KG1 (cell line): ENCODE data around the gene IFT27.

Experiments
- DNase-seq: peaks from one replicate; lab custom pipeline; 2025; lab: John Stamatoyannopoulos, UW

The IFT27 gene

GRCh38 chr22:36796552-36797175 is 20.7 kb upstream of the IFT27 start:
- no peak for DNase-seq

DNA sequence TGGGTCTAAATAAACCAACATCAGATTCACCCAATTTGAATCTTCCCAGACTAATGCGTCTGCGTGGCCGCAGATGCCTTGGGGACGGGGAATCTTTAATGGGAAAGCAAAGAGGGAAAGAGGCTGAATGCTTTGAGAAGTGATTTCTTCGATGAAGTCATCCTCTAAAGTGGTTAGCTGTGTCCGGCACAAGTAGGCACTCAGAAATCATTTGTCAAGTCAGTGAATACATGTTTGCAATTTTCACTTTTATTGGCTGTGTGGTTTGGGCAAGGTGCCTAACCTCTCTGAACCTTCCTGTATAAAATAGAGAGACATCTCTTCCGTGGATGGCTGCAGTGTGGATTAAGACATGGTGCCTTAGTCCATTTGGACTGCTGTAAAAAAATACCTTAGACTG is 19.7 kb upstream of the IFT27 start:
- no peak for DNase-seq

- DNase-seq = no peak
These were observed 14.7 kb upstream of the IFT27 start for GRCh38 chr22:36790648-36791047.

DNA sequence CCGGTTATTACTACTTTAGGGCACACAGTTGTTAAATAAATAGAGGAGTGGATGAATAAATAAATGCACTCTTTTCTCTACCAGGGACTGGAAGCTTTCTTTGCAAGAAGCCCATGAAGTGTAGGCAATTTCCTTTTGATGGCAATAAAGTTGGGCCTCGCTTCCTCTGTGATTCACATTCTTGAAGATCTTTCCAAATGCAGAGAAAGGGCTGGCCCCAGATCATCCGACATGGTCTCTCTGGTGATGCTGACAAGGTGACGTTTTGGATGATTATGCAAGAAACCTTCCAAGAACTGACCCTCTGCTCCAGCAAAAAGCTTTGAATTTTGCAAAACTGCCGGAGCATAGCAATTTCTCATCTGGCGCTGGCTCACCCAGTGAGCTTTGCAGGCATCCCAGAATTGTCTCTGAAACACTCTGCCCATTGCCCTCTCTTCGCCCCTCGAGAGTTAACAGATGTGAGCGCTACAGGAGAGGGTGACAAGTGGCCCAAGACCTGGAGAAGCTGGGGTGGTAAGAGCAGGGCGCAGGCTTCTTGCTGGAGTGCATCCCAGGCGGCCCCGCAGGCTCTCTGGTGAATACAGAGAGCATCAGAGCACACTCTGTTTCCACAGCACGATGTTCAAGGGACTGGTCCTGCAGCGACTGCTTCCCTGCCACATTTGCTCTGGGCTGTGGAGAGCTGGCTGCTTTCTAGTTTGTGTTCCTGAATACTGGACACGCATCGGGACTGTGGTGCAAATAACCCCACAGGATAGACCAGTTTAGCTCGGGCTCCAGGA is 11.5 kb upstream of the IFT27 start:
- DNase-seq = no peak

- DNase-seq = no peak
These were observed 7.8 kb upstream of the IFT27 start for GRCh38 chr22:36783743-36784142.

- peak; percentile 70 for DNase-seq
These were observed 6.0 kb upstream of the IFT27 start for GRCh38 chr22:36781656-36782627.

DNA sequence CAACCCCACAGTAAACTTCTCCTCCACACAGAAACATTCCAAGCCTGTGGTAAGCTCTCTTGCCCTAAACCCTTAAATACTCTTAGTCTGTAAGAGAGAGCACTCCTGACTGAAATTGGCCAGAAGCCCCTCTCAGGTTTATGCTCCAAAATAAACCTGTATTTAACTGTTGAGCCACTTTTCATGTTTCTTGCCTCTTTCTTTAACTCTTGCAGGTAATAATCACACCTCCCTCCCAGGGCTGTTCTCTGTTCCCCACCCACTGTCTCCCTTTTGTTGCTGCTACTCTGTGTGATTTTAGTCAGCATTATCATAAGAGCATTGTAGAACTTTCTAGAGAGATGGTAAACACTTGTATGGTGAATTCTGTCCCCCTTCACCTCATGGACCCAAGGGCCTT is 2.1 kb upstream of the IFT27 start:
- no peak for DNase-seq

GRCh38 chr22:36776722-36777121 is 803 bp upstream of the IFT27 start:
- DNase-seq = no peak

GRCh38 chr22:36775586-36775963 is 344 bp downstream of the IFT27 start:
- DNase-seq = no peak

- DNase-seq = no peak
These were observed 2.0 kb downstream of the IFT27 start for GRCh38 chr22:36773935-36774334.

GRCh38 chr22:36772451-36772850 is 3.5 kb downstream of the IFT27 start:
- DNase-seq = no peak

GRCh38 chr22:36771356-36772063 is 4.4 kb downstream of the IFT27 start:
- DNase-seq = no peak

DNA sequence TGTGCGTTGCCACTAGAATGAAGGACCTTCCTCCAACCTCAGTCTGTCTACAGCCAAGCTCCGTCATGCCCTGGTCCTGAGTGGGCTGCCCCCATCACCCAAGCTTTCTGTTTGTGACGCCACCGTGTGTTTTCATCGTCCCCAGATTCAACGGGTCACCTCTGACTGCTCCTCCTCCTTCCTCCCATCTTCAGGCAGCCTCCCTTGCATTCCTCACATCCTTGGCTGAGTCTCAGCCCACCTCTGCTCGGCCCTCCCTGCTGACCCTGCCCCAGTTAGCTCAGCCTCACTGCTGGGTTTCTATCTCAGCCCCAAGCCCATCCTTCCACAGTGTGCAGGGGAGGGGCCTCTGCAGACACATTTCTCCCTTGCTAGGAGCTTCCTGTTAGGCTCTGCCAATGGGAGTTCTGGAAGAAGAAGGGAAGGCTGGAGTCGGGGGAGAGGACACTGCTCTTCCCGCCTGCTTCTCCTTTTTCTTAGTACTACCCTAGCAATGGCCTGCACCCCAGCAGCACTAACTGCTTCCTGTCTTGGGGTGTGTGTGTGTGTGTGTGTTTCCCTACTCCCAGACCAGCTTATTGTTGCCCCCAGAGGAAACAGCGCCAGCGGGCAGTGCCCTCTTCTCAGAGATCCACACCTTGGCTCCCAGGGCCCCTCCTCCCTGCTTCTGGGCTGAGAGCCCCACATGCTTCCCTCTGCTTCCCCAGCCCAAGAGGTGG is 5.2 kb downstream of the IFT27 start:
- no peak for DNase-seq

- DNase-seq = no peak
These were observed 6.1 kb downstream of the IFT27 start for GRCh38 chr22:36769541-36770512.

- no peak for DNase-seq
These were observed 7.3 kb downstream of the IFT27 start for GRCh38 chr22:36768616-36769015.

DNA sequence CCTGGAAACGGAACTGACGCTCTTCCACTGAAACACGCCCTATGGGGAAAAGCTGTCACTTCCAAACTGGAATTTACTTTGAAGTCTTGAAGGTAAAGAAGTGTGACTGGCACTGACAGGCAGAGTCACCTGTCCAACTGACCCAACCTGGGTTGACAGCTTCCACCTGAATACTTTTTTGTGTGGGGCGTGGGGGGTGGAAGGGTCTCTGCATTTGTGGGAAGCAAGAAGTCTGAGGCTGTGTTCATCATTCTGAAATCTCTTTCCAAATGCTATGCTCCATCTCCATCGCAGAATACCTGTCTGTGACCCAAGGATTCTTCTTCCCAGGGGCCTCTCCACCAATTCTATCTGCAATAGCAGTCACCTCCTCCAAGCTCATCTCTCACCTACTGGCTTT is 7.8 kb downstream of the IFT27 start:
- no peak for DNase-seq

DNA sequence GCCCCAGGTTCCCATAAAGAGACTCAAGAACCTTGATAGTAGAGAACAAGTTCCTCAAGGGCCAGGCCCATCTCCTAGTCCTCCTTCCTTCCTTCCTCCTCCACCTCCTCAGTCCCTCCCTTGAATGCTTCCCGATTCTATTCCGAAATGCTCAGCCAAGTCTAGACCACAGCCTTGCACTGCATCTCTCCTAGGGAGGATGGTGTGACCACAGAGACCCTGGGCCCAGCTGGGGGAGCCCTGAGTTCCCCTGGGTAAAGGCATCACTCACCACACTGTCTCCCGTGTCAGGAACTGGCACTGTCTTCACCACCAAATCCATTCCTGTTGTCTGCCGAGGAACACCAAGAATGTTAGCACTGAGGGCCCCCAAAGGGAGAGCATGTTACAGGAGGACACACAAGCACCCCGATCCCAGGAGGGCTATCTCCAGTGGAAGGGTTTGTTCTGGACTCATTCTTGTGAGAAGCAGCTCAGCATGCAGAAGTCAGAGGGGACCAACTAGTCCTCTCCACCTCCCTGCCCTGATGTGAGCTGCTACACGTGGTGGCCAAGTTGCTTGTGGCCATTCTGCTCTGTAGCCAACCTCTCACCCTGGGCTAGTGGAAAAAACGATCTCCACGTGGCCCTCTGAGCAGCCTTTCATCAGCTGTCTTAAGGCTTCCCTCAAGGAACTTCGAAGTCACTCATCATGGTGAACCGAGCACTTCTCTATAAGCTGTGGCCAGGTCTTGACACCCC is 8.7 kb downstream of the IFT27 start:
- DNase-seq = no peak

- DNase-seq = no peak
These were observed 9.9 kb downstream of the IFT27 start for GRCh38 chr22:36765943-36766450.
